SK-N-SH (cell line): ENCODE measurements around the gene C8B.

ENCODE experiments used
- CTCF ChIP-seq: fragments of 200-600 bp; sonication (generic); IDR thresholded peaks from 2 replicates; pipeline ENCODE4 v1.6.1; 2017; ENCODE audit warnings: antibody characterized with exemption, mild to moderate bottlenecking, moderate library complexity
- EP300 ChIP-seq, 2 experiments: IDR thresholded peaks; 2 replicates each; pipeline versions ENCODE4 v1.4.0 to v1.6.1; 2012; ENCODE audit warnings: borderline replicate concordance in 1 of 2, low read depth in 1 of 2, low read length in 1 of 2
- EZH2phosphoT487 ChIP-seq: fragments of 200-600 bp; sonication (generic); IDR thresholded peaks from 2 replicates; pipeline ENCODE4 v1.6.1; 2017; ENCODE audit warnings: low read depth, mixed run types, mild to moderate bottlenecking, antibody characterized with exemption, moderate library complexity, borderline replicate concordance
- GABPA ChIP-seq: IDR thresholded peaks from 2 replicates; pipeline ENCODE4 v1.4.0; 2012; ENCODE audit warnings: low read depth, mild to moderate bottlenecking
- GATA2 ChIP-seq: sonication (generic); formaldehyde crosslinking; IDR thresholded peaks from 2 replicates; pipeline ENCODE4 v1.5.0; 2020; ENCODE audit warnings: mild to moderate bottlenecking, missing genetic modification reagents
- JUND ChIP-seq: IDR thresholded peaks from 2 replicates; pipeline ENCODE4 v1.4.0; 2012
- NFIC ChIP-seq: IDR thresholded peaks from 2 replicates; pipeline ENCODE4 v1.4.0; 2012; ENCODE audit warnings: borderline replicate concordance
- PBX3 ChIP-seq: IDR thresholded peaks from 2 replicates; pipeline ENCODE4; 2012
- POLR2AphosphoS5 ChIP-seq: IDR thresholded peaks from 2 replicates; pipeline ENCODE4 v1.6.1; 2012; ENCODE audit warnings: low read depth, low read length
- RCOR1 ChIP-seq: fragments of 150-350 bp; IDR thresholded peaks from 2 replicates; pipeline ENCODE4 v1.6.1; 2017; ENCODE audit warnings: antibody characterized with exemption, low read length
- REST ChIP-seq: IDR thresholded peaks from 2 replicates; pipeline ENCODE4 v1.6.1; 2012; ENCODE audit warnings: mild to moderate bottlenecking, low read depth, low read length, moderate library complexity

- no peak for TF ChIP-seq EP300 (IDR thresholded peaks at IDR 0.05; ENCODE audit: borderline replicate concordance in 1 of 2, low read depth in 1 of 2, low read length in 1 of 2)
- TF ChIP-seq CTCF = no peak
- TF ChIP-seq JUND = no peak
- TF ChIP-seq NFIC = no peak
- no peak for TF ChIP-seq PBX3
- no peak for TF ChIP-seq REST
- no peak for TF ChIP-seq GATA2 (CRISPR knock-in tag)
- TF ChIP-seq RCOR1 = no peak
- no peak for TF ChIP-seq GABPA
- TF ChIP-seq EZH2phosphoT487 = no peak
- no peak for TF ChIP-seq POLR2AphosphoS5
These were observed 8.3 kb upstream of the C8B start for GRCh38 chr1:56973923-56974742.
